Kidney (tissue), 14 donors: Measurements from ENCODE around the gene CORO2A. TPM values are rescaled to one million over a fixed set of nuclear protein-coding genes. Genes with fewer than 3 reads are reported as not detected.

Source experiments
- DNase-seq, 5 donors: peaks; one replicate each; pipeline ENCODE4 v3.0.0-alpha.2; 2013 to 2020
- FAIRE-seq: peaks from 2 replicates; lab custom pipeline; 2012; peaks lifted over from hg19 to GRCh38; lab: Jason Lieb, UNC
- H3K27ac ChIP-seq, 2 donors: one replicate each; pipeline ENCODE4 v1.7.0; 2013; ENCODE audit warnings: low read depth in 2 of 2, low read length in 2 of 2, inconsistent platforms in 1 of 2
- H3K27me3 ChIP-seq: one replicate; pipeline ENCODE4 v1.7.1; 2013; ENCODE audit warnings: low read length, inconsistent platforms; ENCODE audit not compliant: control insufficient read depth, insufficient read depth
- H3K36me3 ChIP-seq, 3 donors: one replicate each; pipeline versions ENCODE4 v1.7.0 to v1.7.1; 2013; ENCODE audit warnings: low read length in 3 of 3, control low read depth in 1 of 3, inconsistent platforms in 1 of 3; ENCODE audit not compliant: insufficient read depth in 3 of 3, control insufficient read depth in 2 of 3
- H3K4me1 ChIP-seq, 3 donors: one replicate each; pipeline versions ENCODE4 v1.7.0 to v1.7.1; 2013; ENCODE audit warnings: low read length in 3 of 3, inconsistent platforms in 1 of 3, low read depth in 1 of 3; ENCODE audit not compliant: control insufficient read depth in 2 of 3, insufficient read depth in 2 of 3
- H3K4me3 ChIP-seq, 3 donors: one replicate each; pipeline versions ENCODE4 v1.7.0 to v1.8.1; 2013; ENCODE audit warnings: low read length in 3 of 3, control low read depth in 1 of 3, inconsistent platforms in 1 of 3
- H3K9ac ChIP-seq, 3 donors: one replicate each; pipeline versions ENCODE4 v1.7.0 to v1.7.1; 2013; ENCODE audit warnings: low read length in 3 of 3, control low read depth in 1 of 3, inconsistent platforms in 1 of 3
- H3K9me3 ChIP-seq, 3 donors: one replicate each; pipeline versions ENCODE4 v1.7.0 to v1.7.1; 2013; ENCODE audit warnings: low read length in 3 of 3, control low read depth in 1 of 3, inconsistent platforms in 1 of 3; ENCODE audit not compliant: control insufficient read depth in 2 of 3, insufficient read depth in 1 of 3
- CTCF ChIP-seq: IDR thresholded peaks from 3 replicates; pipeline ENCODE4 v1.5.1; 2012; ENCODE audit warnings: mild to moderate bottlenecking, moderate library complexity, borderline replicate concordance; ENCODE audit not compliant: insufficient read depth; ENCODE audit errors: extremely low read depth
- intact Hi-C: fragments of 100-400 bp; cut with DNase I; formaldehyde crosslinking; loops from one replicate; pipeline ENCODE4 v1.11.1; 2022
- polyA plus RNA-seq: library from polyadenylated mRNA; stranded (reverse); fragments of 350-450 nt; fragmentation: Illumina TruSeq; extraction: RNeasy Lipid Tissue Mini Kit (QIAGEN cat#74804); gene quantifications from one replicate; pipeline ENCODE4 v1.2.3, GENCODE V29; 2014; ENCODE audit warnings: low read depth, low replicate concordance; ENCODE audit not compliant: insufficient read depth
- total RNA-seq: library from RNA; stranded (reverse); fragmentation: NEBNext Ultra II Directional; extraction: Animal tissue kit (Norgen Biotek cat#: 25700); gene quantifications from one replicate; pipeline ENCODE4 v1.2.1, GENCODE V29; 2021
- donor health status: control.
- donor health status: control.
- donor health status: control.
- donor health status: control.
- donor health status: control.
- donor health status: DM: yes; HTN: yes; CAD: no.
- donor health status: Normal renal cell carcinoma (clear cell type).

Gene CORO2A
- total and polyA plus RNA-seq, 2 donors from 2014 or later: 0.90 to 5.3 TPM

- Histone ChIP-seq H3K4me1 (peaks cover 0 to 12% (median under 1%) of the 10 kb centered on the region in 3 donors), H3K9ac (no peak overlapping the region), H3K27me3 (no peaks in the 10 kb centered on the region), H3K36me3 (peaks cover 0 to 7% (median 4%) of the 10 kb centered on the region in 3 donors), H3K27ac (peak overlapping the region in 1 of 2 donors; percentile 43), H3K4me3 (no peak overlapping the region), H3K9me3 (no peaks in the 10 kb centered on the region)
- TF ChIP-seq CTCF: no peak
- intact Hi-C loops: no loop called here
- DNase-seq (peak in 1 of 5 donors; percentile 29), FAIRE-seq (no peak)
These were observed 106.0 kb downstream of the CORO2A start for GRCh38 chr9:98086461-98086860.

DNA sequence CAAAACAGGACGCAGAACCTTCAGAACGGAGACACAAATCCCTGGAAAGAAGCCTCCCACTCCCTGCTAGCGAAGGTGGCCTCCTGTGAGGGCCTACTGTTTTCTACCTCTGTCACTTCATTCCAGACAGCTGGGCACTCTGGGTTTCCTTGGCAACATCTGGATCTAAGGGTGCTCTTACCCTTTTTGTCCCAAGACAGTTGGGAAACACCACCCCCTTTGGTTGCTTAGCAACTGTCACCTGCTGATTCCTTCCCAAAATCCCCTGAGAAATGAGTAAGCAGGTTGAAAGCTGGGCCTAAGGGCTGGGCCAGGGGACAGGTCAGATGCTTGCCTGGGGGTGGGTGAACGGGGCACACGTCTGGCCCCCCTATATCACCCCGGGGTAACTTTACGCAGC lies 106.5 kb downstream of the CORO2A start:
- Histone ChIP-seq H3K4me1 (peaks cover 0 to 12% (median 2%) of the 10 kb centered on the region in 3 donors), H3K9ac (no peak overlapping the region), H3K4me3 (no peak overlapping the region), H3K36me3 (peaks cover 0 to 10% (median 9%) of the 10 kb centered on the region in 3 donors), H3K9me3 (no peaks in the 10 kb centered on the region), H3K27me3 (no peaks in the 10 kb centered on the region), H3K27ac (peak overlapping the region in 1 of 2 donors; percentile 43)
- DNase-seq: peak in 1 of 5 donors; percentile 20
- FAIRE-seq: no peak
- intact Hi-C loops: no loop called here
- TF ChIP-seq CTCF: no peak

DNA sequence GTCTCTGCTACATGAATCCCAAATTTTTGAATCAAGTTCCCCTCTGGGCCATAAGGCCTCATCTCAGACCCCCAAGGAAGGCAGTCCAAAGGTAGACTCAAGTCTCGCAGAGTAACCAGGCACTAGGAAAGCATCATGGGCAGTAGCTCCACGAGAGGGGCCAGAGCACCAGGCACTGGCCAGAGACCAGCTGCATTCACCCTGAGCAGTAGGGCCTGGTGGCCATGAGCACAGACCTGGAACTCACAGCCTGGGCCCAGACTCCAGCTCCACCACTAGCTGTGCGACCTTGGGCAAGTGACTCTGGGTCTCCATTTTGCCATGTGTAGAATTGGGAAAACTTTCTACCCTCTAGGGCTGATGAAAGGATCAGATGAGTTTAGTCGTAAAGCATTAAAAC lies 107.4 kb downstream of the CORO2A start:
- H3K27ac ChIP-seq: no peak overlapping the region
- no peak for TF ChIP-seq CTCF

DNA sequence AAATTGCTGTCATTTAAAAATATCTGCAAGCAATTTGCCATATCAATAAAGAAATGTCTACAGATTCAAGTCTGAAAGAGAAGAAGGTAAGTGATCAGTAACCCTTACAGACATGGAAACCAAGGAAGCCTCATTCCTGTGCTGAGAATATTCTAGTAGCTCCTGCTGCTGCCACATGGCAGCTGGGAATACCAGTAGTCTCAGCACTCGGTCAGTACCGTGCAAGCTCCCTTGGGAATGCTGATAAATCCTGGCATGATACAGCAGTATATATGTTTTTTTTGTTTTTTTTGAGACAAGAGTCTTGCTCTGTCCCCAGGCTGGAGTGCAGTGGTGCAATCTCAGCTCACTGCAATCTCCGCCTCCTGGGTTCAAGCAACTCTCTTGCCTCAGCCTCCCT lies 108.0 kb downstream of the CORO2A start:
- Histone ChIP-seq H3K4me3 (no peak overlapping the region), H3K36me3 (peaks cover 0 to 16% (median 9%) of the 10 kb centered on the region in 3 donors), H3K27ac (no peak overlapping the region), H3K27me3 (no peaks in the 10 kb centered on the region), H3K4me1 (peaks cover 0 to 12% (median 2%) of the 10 kb centered on the region in 3 donors), H3K9me3 (no peaks in the 10 kb centered on the region), H3K9ac (no peak overlapping the region)
- DNase-seq (no peak), FAIRE-seq (no peak)
- intact Hi-C loops: no loop called here
- TF ChIP-seq CTCF: no peak

More for the DNA sequence above, 107.4 kb downstream of the CORO2A start:
- intact Hi-C loops: no loop called here
- H3K4me3 ChIP-seq: no peak overlapping the region
- no peak overlapping the region for H3K9ac ChIP-seq
- no peaks in the 10 kb centered on the region for H3K9me3 ChIP-seq
- FAIRE-seq: no peak
- H3K27me3 ChIP-seq: no peaks in the 10 kb centered on the region
- H3K36me3 ChIP-seq: peaks cover 0 to 14% (median 9%) of the 10 kb centered on the region in 3 donors
- H3K4me1 ChIP-seq: peaks cover 0 to 12% (median 2%) of the 10 kb centered on the region in 3 donors
- no peak for DNase-seq
